SK-N-SH treated with all-trans-retinoic acid at 6 μM for 48 hours (cell line): ENCODE measurements around the gene FOLR2.

Experiments
- GLIS3 ChIP-seq: fragments of 250-450 bp; sonication (Bioruptor Pico); IDR thresholded peaks from 2 replicates; pipeline ENCODE4 v1.5.0; 2020; ENCODE audit warnings: mild to moderate bottlenecking, moderate library complexity
- RARB ChIP-seq: fragments of 250-450 bp; sonication (Bioruptor Pico); IDR thresholded peaks from 2 replicates; pipeline ENCODE4 v1.8.0; 2021; ENCODE audit warnings: mild to moderate bottlenecking, moderate library complexity
- ZFP3 ChIP-seq: fragments of 250-450 bp; sonication (Bioruptor Pico); IDR thresholded peaks from 2 replicates; pipeline ENCODE4 v1.5.0; 2020; ENCODE audit warnings: mild to moderate bottlenecking, moderate library complexity

GRCh38 chr11:72179804-72180396 lies 36.7 kb upstream of the FOLR2 start:
- TF ChIP-seq GLIS3 (CRISPR knock-in tag) = no peak
- TF ChIP-seq RARB (CRISPR knock-in tag) = no peak
- TF ChIP-seq ZFP3 (CRISPR knock-in tag) = no peak
